ENCODE data around the gene ELAVL2. TPM values are rescaled to one million over a fixed set of nuclear protein-coding genes. Genes with fewer than 3 reads are reported as not detected.

The ELAVL2 gene
- total RNA-seq, 1 experiment from 2014 or later, result 16.3 TPM

GRCh38 chr9:23754551-23754950, 71.5 kb downstream of the ELAVL2 start:
- no TSS peak for BruUV-seq (replicated peaks)
- H3K9me3 ChIP-seq (ENCODE audit: low read length), result no peaks in the 10 kb centered on the region
- no peaks in the 10 kb centered on the region; the same call in 1 of the 2 replicates for H3K36me3 ChIP-seq (ENCODE audit: low read depth, low read length)
- H3K79me2 ChIP-seq (ENCODE audit: low read length), result peaks cover 23% of the 10 kb centered on the region; the same call in 1 of the 2 replicates
- H4K20me1 ChIP-seq (ENCODE audit: low read length), result no peaks in the 10 kb centered on the region
- peak overlapping the region; percentile 27; the same call in 1 of the 2 replicates for H3K27ac ChIP-seq (ENCODE audit: low read length)
- peak; percentile 53; the same call in 1 of the 2 replicates for ATAC-seq
- no peaks in the 10 kb centered on the region for H3F3A ChIP-seq (ENCODE audit: low read length, unreplicated experiment)
- 0 out of 2 replicates have a peak, but pooled peaks cover 10% of the 10 kb centered on the region for H3K4me1 ChIP-seq (ENCODE audit: insufficient read depth, low read length)
- H3K9ac ChIP-seq (ENCODE audit: low read length), result no peak overlapping the region
- no peak overlapping the region for H2AFZ ChIP-seq (ENCODE audit: low read length)
- H3K4me3 ChIP-seq (ENCODE audit: low read length), result no peak overlapping the region
- no peak overlapping the region for H3K4me2 ChIP-seq (ENCODE audit: low read length)
- H3K27me3 ChIP-seq (ENCODE audit: low read length), result no peaks in the 10 kb centered on the region
- no peak for TF ChIP-seq CTCF (conservative IDR thresholded peaks at IDR 0.05; ENCODE audit: low read depth, low read length)
- TF ChIP-seq EZH2phosphoT487 (IDR thresholded peaks at IDR 0.05; ENCODE audit: borderline replicate concordance, low read length), result no peak
- TF ChIP-seq EZH2 (IDR thresholded peaks at IDR 0.05; ENCODE audit: low read length, unreplicated experiment), result no peak
- intact Hi-C loops (cut with micrococcal nuclease), result no loop called here
- ChIA-PET POLR2A (ENCODE audit: unreplicated experiment) (no interaction called here), CTCF (no interaction called here)
- peak; percentile 48 for DNase-seq
- no peaks in the 10 kb centered on the region for H3K9me2 ChIP-seq (replicated peaks; ENCODE audit: low read length)

- no peak overlapping the region for H3K27ac ChIP-seq (ENCODE audit: low read length)
- no peak for ATAC-seq
- ChIA-PET POLR2A (ENCODE audit: unreplicated experiment) (no interaction called here), CTCF (no interaction called here)
- no peaks in the 10 kb centered on the region for H3K9me3 ChIP-seq (ENCODE audit: low read length)
- no peak overlapping the region for H3K9ac ChIP-seq (ENCODE audit: low read length)
- H3K4me3 ChIP-seq (ENCODE audit: low read length), result no peak overlapping the region
- H3K27me3 ChIP-seq (ENCODE audit: low read length), result no peaks in the 10 kb centered on the region
- peaks cover 23% of the 10 kb centered on the region; the same call in 1 of the 2 replicates for H3K79me2 ChIP-seq (ENCODE audit: low read length)
- no peak for DNase-seq
- no peaks in the 10 kb centered on the region; the same call in 1 of the 2 replicates for H3K36me3 ChIP-seq (ENCODE audit: low read depth, low read length)
- H3F3A ChIP-seq (ENCODE audit: low read length, unreplicated experiment), result no peaks in the 10 kb centered on the region
- H2AFZ ChIP-seq (ENCODE audit: low read length), result no peak overlapping the region
- peaks cover 13% of the 10 kb centered on the region for H3K4me1 ChIP-seq (ENCODE audit: insufficient read depth, low read length)
- H3K9me2 ChIP-seq (replicated peaks; ENCODE audit: low read length), result no peaks in the 10 kb centered on the region
- no peak overlapping the region for H3K4me2 ChIP-seq (ENCODE audit: low read length)
- H4K20me1 ChIP-seq (ENCODE audit: low read length), result no peaks in the 10 kb centered on the region
- intact Hi-C loops (cut with micrococcal nuclease), result no loop called here
- BruUV-seq (replicated peaks), result no TSS peak
- TF ChIP-seq CTCF (conservative IDR thresholded peaks at IDR 0.05; ENCODE audit: low read depth, low read length) (no peak), EZH2 (IDR thresholded peaks at IDR 0.05; ENCODE audit: low read length, unreplicated experiment) (no peak), EZH2phosphoT487 (IDR thresholded peaks at IDR 0.05; ENCODE audit: borderline replicate concordance, low read length) (no peak)
These were observed 73.2 kb downstream of the ELAVL2 start for GRCh38 chr9:23752859-23753258.

GRCh38 chr9:23751633-23752032, 74.4 kb downstream of the ELAVL2 start:
- no peak overlapping the region for H3K4me2 ChIP-seq (ENCODE audit: low read length)
- BruUV-seq (replicated peaks), result no TSS peak
- no peak for ATAC-seq

More at GRCh38 chr9:23751633-23752032, 74.4 kb downstream of the ELAVL2 start:
- POLR2A ChIA-PET (ENCODE audit: unreplicated experiment), result no interaction called here
- H3K9me3 ChIP-seq (ENCODE audit: low read length), result no peaks in the 10 kb centered on the region
- H3K4me1 ChIP-seq (ENCODE audit: insufficient read depth, low read length), result peaks cover 25% of the 10 kb centered on the region
- no peak for DNase-seq
- no peaks in the 10 kb centered on the region for H3K9me2 ChIP-seq (replicated peaks; ENCODE audit: low read length)
- TF ChIP-seq CTCF (conservative IDR thresholded peaks at IDR 0.05; ENCODE audit: low read depth, low read length), result no peak
- TF ChIP-seq EZH2 (IDR thresholded peaks at IDR 0.05; ENCODE audit: low read length, unreplicated experiment), result no peak
- no peak for TF ChIP-seq EZH2phosphoT487 (IDR thresholded peaks at IDR 0.05; ENCODE audit: borderline replicate concordance, low read length)
- no peak overlapping the region for H2AFZ ChIP-seq (ENCODE audit: low read length)
- no peaks in the 10 kb centered on the region for H3K27me3 ChIP-seq (ENCODE audit: low read length)
- H3K4me3 ChIP-seq (ENCODE audit: low read length), result no peak overlapping the region
- peaks cover 26% of the 10 kb centered on the region for H3K79me2 ChIP-seq (ENCODE audit: low read length)
- no peak overlapping the region for H3K9ac ChIP-seq (ENCODE audit: low read length)
- no peaks in the 10 kb centered on the region; the same call in 1 of the 2 replicates for H3K36me3 ChIP-seq (ENCODE audit: low read depth, low read length)
- CTCF ChIA-PET, result no interaction called here
- H4K20me1 ChIP-seq (ENCODE audit: low read length), result no peaks in the 10 kb centered on the region
- no peaks in the 10 kb centered on the region for H3F3A ChIP-seq (ENCODE audit: low read length, unreplicated experiment)
- intact Hi-C loops (cut with micrococcal nuclease), result no loop called here
- H3K27ac ChIP-seq (ENCODE audit: low read length), result no peak overlapping the region

Measured in PC-3 (cell line).